ENCODE measurements around the gene ERBB4.

- TF ChIP-seq CTCF (IDR thresholded peaks at IDR 0.05), result no peak
- TF ChIP-seq POLR2A (IDR thresholded peaks at IDR 0.05), result no peak
Measured at GRCh38 chr2:212364112-212364985, 174.3 kb downstream of the ERBB4 start.

Measured in prostate gland (tissue), 2 donors.